MCF 10A (cell line): Measurements from ENCODE around the gene GPR137. TPM values are rescaled to one million over a fixed set of nuclear protein-coding genes. Genes with fewer than 3 reads are reported as not detected.
A peak's percentile ranks its signal among the peaks of the same experiment; 100 is the strongest.
"Not testable (repeated sequence)": the region's sequence is repeated elsewhere in the genome, so short reads cannot be mapped to it uniquely, and the experiment has no call there.

ENCODE experiments used
- BruUV-seq: library from RNA; stranded (reverse); fragments of 400-500 nt; replicated peaks from 2 replicates; lab custom pipeline; 2021; lab: Mats Ljungman, UMichigan
- CTCF ChIA-PET: fragments of 300-600 bp; sonication (Branson Sonifier 250); formaldehyde crosslinking; extraction: SDS; loops from one replicate; lab custom pipeline; 2021; ENCODE audit warnings: antibody characterized with exemption, inconsistent platforms; lab: Yijun Ruan, JAX
- POLR2A ChIA-PET: fragments of 300-600, 350-650 bp; sonication (Branson Sonifier 250); formaldehyde crosslinking; extraction: SDS; loops from one replicate; lab custom pipeline; 2020; ENCODE audit warnings: antibody characterized with exemption, inconsistent platforms; lab: Yijun Ruan, JAX
- DNase-seq: peaks from one replicate; pipeline ENCODE4 v3.0.0-alpha.2; 2018; ENCODE audit not compliant: unreplicated experiment
- H3K27ac Mint-ChIP-seq: one replicate; pipeline ENCODE4 v1.8.0; 2022; ENCODE audit warnings: mild to moderate bottlenecking, low read depth, mixed read lengths; ENCODE audit not compliant: unreplicated experiment
- H3K27me3 Mint-ChIP-seq: one replicate; pipeline ENCODE4 v1.8.0; 2022; ENCODE audit warnings: mixed read lengths; ENCODE audit not compliant: insufficient read depth, unreplicated experiment
- H3K36me3 Mint-ChIP-seq: one replicate; pipeline ENCODE4 v1.8.0; 2022; ENCODE audit warnings: mild to moderate bottlenecking, moderate library complexity, mixed read lengths; ENCODE audit not compliant: insufficient read depth, unreplicated experiment
- H3K4me1 Mint-ChIP-seq: one replicate; pipeline ENCODE4 v1.8.0; 2022; ENCODE audit warnings: mixed read lengths; ENCODE audit not compliant: insufficient read depth, unreplicated experiment
- H3K4me3 Mint-ChIP-seq: one replicate; pipeline ENCODE4 v1.8.0; 2022; ENCODE audit warnings: mild to moderate bottlenecking, moderate library complexity, mixed read lengths; ENCODE audit not compliant: unreplicated experiment
- H3K9me3 Mint-ChIP-seq: one replicate; pipeline ENCODE4 v1.8.0; 2022; ENCODE audit warnings: mixed read lengths; ENCODE audit not compliant: unreplicated experiment
- CTCF ChIP-seq: fragments of 200-600 bp; IDR thresholded peaks from one replicate; pipeline ENCODE4 v1.8.0; 2022; ENCODE audit warnings: antibody characterized with exemption, mild to moderate bottlenecking; ENCODE audit not compliant: unreplicated experiment
- intact Hi-C: fragments of 100-400 bp; cut with micrococcal nuclease; formaldehyde crosslinking; loops from 2 replicates; pipeline ENCODE4 v1.14.1; 2022
- total RNA-seq: library from RNA; stranded (reverse); gene quantifications from 2 replicates; pipeline ENCODE4 v1.2.3, GENCODE V29; 2022

Gene GPR137
- total RNA-seq, 1 experiment from 2014 or later, result 36.0 TPM

GRCh38 chr11:64245797-64246620, 39.6 kb upstream of the GPR137 start:
- peaks cover 27% of the 10 kb centered on the region for H3K36me3 Mint-ChIP-seq
- ChIA-PET CTCF (interaction anchor here (0.6 to 3.1 kb wide), 12 partner anchors 10 to 404 kb away, joined by 3 to 27 read pairs (median 3); partner anchors contain the start of genes CATSPERZ and ESRRA), POLR2A (interaction anchor here (0.6 to 10.8 kb wide), 23 partner anchors 8 to 1699 kb away, joined by 3 to 122 read pairs (median 7); partner anchors contain the start of genes AHNAK, BAD, CATSPERZ and DNAJC4)
- peak overlapping the region; percentile 69 for H3K27ac Mint-ChIP-seq
- intact Hi-C loops, result loop anchor here (2.0 kb wide), 1 partner anchor 59 kb away; the partner anchor contains the start of gene ESRRA
- TF ChIP-seq CTCF, result no peak
- H3K4me3 Mint-ChIP-seq, result peak overlapping the region; percentile 93
- BruUV-seq, result TSS peak; percentile 45
- no peaks in the 10 kb centered on the region for H3K27me3 Mint-ChIP-seq
- peaks cover 15% of the 10 kb centered on the region for H3K4me1 Mint-ChIP-seq
- no peaks in the 10 kb centered on the region for H3K9me3 Mint-ChIP-seq
- DNase-seq, result peak; percentile 97

- H3K36me3 Mint-ChIP-seq, result peaks cover 27% of the 10 kb centered on the region
- peaks cover 15% of the 10 kb centered on the region for H3K4me1 Mint-ChIP-seq
- DNase-seq, H3K27me3 Mint-ChIP-seq, H3K9me3 Mint-ChIP-seq, BruUV-seq: not testable (repeated sequence)
- ChIA-PET POLR2A (interaction anchor here (0.9 to 10.8 kb wide), 18 partner anchors 8 to 1699 kb away, joined by 3 to 122 read pairs (median 10); partner anchors contain the start of genes AHNAK, BAD, CATSPERZ and DNAJC4), CTCF (interaction anchor here (0.6 to 1.6 kb wide), 3 partner anchors 22 to 108 kb away, joined by 3 to 4 read pairs (median 3); no protein-coding TSS in a partner anchor)
- peak overlapping the region; percentile 63 for H3K27ac Mint-ChIP-seq
- H3K4me3 Mint-ChIP-seq, result peak overlapping the region; percentile 93
- intact Hi-C loops, result loop anchor here (2.0 kb wide), 1 partner anchor 58 kb away; the partner anchor contains the start of gene ESRRA
These were observed 39.1 kb upstream of the GPR137 start for GRCh38 chr11:64246621-64246870.

- Mint-ChIP-seq H3K4me1 (peaks cover 15% of the 10 kb centered on the region), H3K36me3 (peaks cover 27% of the 10 kb centered on the region), H3K9me3 (no peaks in the 10 kb centered on the region), H3K4me3 (peak within 1 kb of the TSS; percentile 93), H3K27ac (peak within 1 kb of the TSS; percentile 69), H3K27me3 (no peaks in the 10 kb centered on the region)
- TF ChIP-seq CTCF, result no peak
- no TSS peak for BruUV-seq
- ChIA-PET CTCF (interaction anchor here (0.9 to 1.7 kb wide), 3 partner anchors 43 to 66 kb away, joined by 3 to 4 read pairs (median 4); no protein-coding TSS in a partner anchor), POLR2A (interaction anchor here (0.7 to 10.8 kb wide), 18 partner anchors 9 to 113 kb away, joined by 3 to 122 read pairs (median 10); partner anchors contain the start of genes BAD, CATSPERZ, DNAJC4 and ESRRA)
- intact Hi-C loops, result loop anchor here (2.0 kb wide), 1 partner anchor 58 kb away; the partner anchor contains the start of gene ESRRA
- DNase-seq, result peak; percentile 86
These were observed 38.5 kb upstream of the GPR137 start, which contains the start of gene PPP1R14B for GRCh38 chr11:64246871-64247728. Gene PPP1R14B, minus strand, starts transcription at chr11:64246943. Its CDS starts 270 bp downstream, at chr11:64246673.
